HepG2 (cell line): ENCODE results near the gene ASIC2. TPM values are rescaled to one million over a fixed set of nuclear protein-coding genes. Genes with fewer than 3 reads are reported as not detected.

ENCODE experiments used
- ATAC-seq: fragments of 200-7000 bp; cut with Tn5 transposase; 3 replicates; pipeline ENCODE4 v1.9.1; 2020; ENCODE audit warnings: mild to moderate bottlenecking, moderate library complexity
- BruUV-seq: library from RNA; stranded (reverse); fragments of 400-500 nt; replicated peaks from 2 replicates; lab custom pipeline; 2021; lab: Mats Ljungman, UMichigan
- CTCF ChIA-PET: fragments of 300-600 bp; formaldehyde crosslinking; extraction: SDS; loops from one replicate; lab custom pipeline; 2021; ENCODE audit warnings: low total read pairs, inconsistent platforms, low intra/inter-chr PET ratio; lab: Yijun Ruan, JAX
- POLR2A ChIA-PET: fragments of 350-600 bp; sonication (Branson Sonifier 250); formaldehyde crosslinking; loops from one replicate; lab custom pipeline; 2020; ENCODE audit warnings: antibody characterized with exemption, inconsistent platforms; lab: Yijun Ruan, JAX
- DNase-seq: peaks from one replicate; pipeline ENCODE4 v3.0.0-alpha.2; 2015; ENCODE audit warnings: low spot score
- FAIRE-seq: peaks from 3 replicates; lab custom pipeline; 2011; peaks lifted over from hg19 to GRCh38; lab: Jason Lieb, UNC
- H2AFZ ChIP-seq: one replicate; pipeline ENCODE4 v1.6.1; 2011; ENCODE audit warnings: low read length, inconsistent platforms
- H3K27ac ChIP-seq: fragments of 300-600 bp; 3 replicates; pipeline ENCODE4 v1.8.0; 2011; ENCODE audit warnings: mixed run types, mild to moderate bottlenecking, mixed read lengths, low read length, inconsistent platforms; ENCODE audit not compliant: insufficient read depth; ENCODE audit errors: extremely low read length
- H3K27me3 ChIP-seq, 2 experiments: fragments of 200-600 bp in 1 of 2; 2 replicates in 1 of 2; 3 replicates in 1 of 2; pipeline versions ENCODE4 v1.6.0 to v1.8.0; 2011; ENCODE audit warnings: low read length in 2 of 2, mild to moderate bottlenecking in 2 of 2, moderate library complexity in 2 of 2, inconsistent platforms in 1 of 2; ENCODE audit not compliant: insufficient read depth in 2 of 2, control insufficient read depth in 1 of 2
- H3K36me3 ChIP-seq, 2 experiments: fragments of 200-600 bp in 1 of 2; replicated peaks in 1 of 2; 2 replicates in 1 of 2; 3 replicates in 1 of 2; pipeline versions ENCODE4 v1.5.1 to v1.8.0; 2011; ENCODE audit warnings: low read length in 2 of 2, inconsistent platforms in 1 of 2; ENCODE audit not compliant: insufficient read depth in 2 of 2, control insufficient read depth in 1 of 2
- H3K4me1 ChIP-seq: 2 replicates; pipeline ENCODE4 v1.5.1; 2012; ENCODE audit warnings: low read length, inconsistent platforms; ENCODE audit not compliant: insufficient read depth
- H3K4me2 ChIP-seq: 2 replicates; pipeline ENCODE4 v1.6.0; 2011; ENCODE audit warnings: low read depth, low read length, inconsistent platforms
- H3K4me3 ChIP-seq, 3 experiments: fragments of 200-600 bp in 1 of 3; sonication (generic), shearing (Covaris generic) in 1 of 3; replicated peaks in 1 of 3; 2 replicates each; pipeline ENCODE4 v1.5.1; 2011 to 2016; ENCODE audit warnings: low read length in 3 of 3, inconsistent platforms in 2 of 3, low read depth in 2 of 3, mild to moderate bottlenecking in 2 of 3, control low read depth in 1 of 3, mixed read lengths in 1 of 3; ENCODE audit not compliant: insufficient read depth in 1 of 3
- H3K79me2 ChIP-seq: one replicate; pipeline ENCODE4 v1.6.1; 2011; ENCODE audit warnings: low read length, inconsistent platforms; ENCODE audit not compliant: insufficient read depth
- H3K9ac ChIP-seq: 2 replicates; pipeline ENCODE4 v1.6.0; 2011; ENCODE audit warnings: mild to moderate bottlenecking, low read depth, low read length, inconsistent platforms; ENCODE audit not compliant: insufficient read depth
- H3K9me3 ChIP-seq: 2 replicates; pipeline ENCODE4 v1.5.1; 2012; ENCODE audit warnings: mild to moderate bottlenecking, low read length
- H4K20me1 ChIP-seq: 2 replicates; pipeline ENCODE4 v1.6.0; 2011; ENCODE audit warnings: inconsistent platforms, mild to moderate bottlenecking, low read length, moderate library complexity; ENCODE audit not compliant: insufficient read depth
- AHR ChIP-seq: IDR thresholded peaks from 2 replicates; pipeline ENCODE4 v1.6.1; 2018; ENCODE audit warnings: missing genetic modification reagents, missing compliant biosample characterization
- CBX5 ChIP-seq: sonication (generic); formaldehyde crosslinking; IDR thresholded peaks from 2 replicates; pipeline ENCODE4 v1.4.0; 2020; ENCODE audit warnings: missing genetic modification reagents, borderline replicate concordance
- EP300 ChIP-seq, 3 experiments: sonication (generic) in 1 of 3; formaldehyde crosslinking in 1 of 3; IDR thresholded peaks; 2 replicates each; pipeline versions ENCODE4 v1.5.1 to v1.6.1; 2011 to 2020; ENCODE audit warnings: low read depth in 2 of 3, low read length in 2 of 3, borderline replicate concordance in 1 of 3, improper control_type of control experiment in 1 of 3, mild to moderate bottlenecking in 1 of 3, missing genetic modification reagents in 1 of 3, moderate library complexity in 1 of 3
- KLF12 ChIP-seq: sonication (generic); formaldehyde crosslinking; IDR thresholded peaks from 2 replicates; pipeline ENCODE4 v1.4.0; 2020; ENCODE audit warnings: missing genetic modification reagents, borderline replicate concordance
- REPIN1 ChIP-seq: sonication (generic); formaldehyde crosslinking; IDR thresholded peaks from 2 replicates; pipeline ENCODE4 v1.8.0; 2022; ENCODE audit warnings: missing genetic modification reagents, low read depth, mild to moderate bottlenecking, borderline replicate concordance
- SYNCRIP ChIP-seq: fragments of 200-400 bp; formaldehyde crosslinking; IDR thresholded peaks from 2 replicates; pipeline ENCODE4 v1.6.1; 2018; ENCODE audit warnings: mild to moderate bottlenecking, low read depth, low read length; ENCODE audit not compliant: insufficient read depth
- XRCC5 ChIP-seq: fragments of 200-400 bp; formaldehyde crosslinking; optimal IDR thresholded peaks from 2 replicates; pipeline ENCODE3; 2017; ENCODE audit warnings: mild to moderate bottlenecking, low read length
- ZKSCAN5 ChIP-seq: sonication (generic); formaldehyde crosslinking; IDR thresholded peaks from 2 replicates; pipeline ENCODE4 v1.5.1; 2020; ENCODE audit warnings: mild to moderate bottlenecking, missing genetic modification reagents
- ZSCAN31 ChIP-seq: sonication (generic); formaldehyde crosslinking; IDR thresholded peaks from 2 replicates; pipeline ENCODE4 v1.5.0; 2020; ENCODE audit warnings: low read depth, mild to moderate bottlenecking, missing genetic modification reagents
- WGBS: methylation state at CpG from one replicate; pipeline ENCODE4 v1.1.6; 2017; ENCODE audit warnings: low lambda C conversion rate; 5-methylcytosine and 5-hydroxymethylcytosine counted together
- in situ Hi-C: cut with HindIII; loops from 2 replicates; pipeline ENCODE4 v1.10.0; 2017; ENCODE audit warnings: low pct_unique_long_range_greater_than_20kb; ENCODE audit not compliant: extremely low pct_ligation_motif_present
- intact Hi-C: fragments of 100-400 bp; cut with micrococcal nuclease; formaldehyde crosslinking; loops from one replicate; pipeline ENCODE4 v1.10.0; 2022; ENCODE audit not compliant: unreplicated experiment
- polyA plus RNA-seq, 8 experiments: library from polyadenylated mRNA; depleted of rRNA in 3 of 8; stranded (reverse) in 7 of 8; unstranded in 1 of 8; fragments of >200 nt; fragmentation: Illumina TruSeq in 4 of 8; extraction: Trizol in 4 of 8; gene quantifications; 2 replicates each; pipeline versions ENCODE4 v1.2.1 to v1.2.3, GENCODE V29; 2011 to 2016; ENCODE audit warnings: low read depth in 4 of 8, missing spikeins in 1 of 8, mixed read lengths in 1 of 8; ENCODE audit not compliant: insufficient read depth in 1 of 8
- total RNA-seq, 5 experiments: library from RNA; depleted of rRNA; stranded (reverse); fragments of >200 nt; fragmentation: Illumina TruSeq; extraction: Trizol; gene quantifications; 2 replicates each; pipeline ENCODE4 v1.2.3, GENCODE V29; 2016; ENCODE audit warnings: low read depth in 1 of 5
- TF ChIP-seq, protein P1 (sequence below): sonication (generic); formaldehyde crosslinking; IDR thresholded peaks from 2 replicates; pipeline ENCODE4 v1.4.0; 2020; ENCODE audit warnings: missing genetic modification reagents, borderline replicate concordance
- TF ChIP-seq, protein P2 (sequence below): sonication (generic); formaldehyde crosslinking; IDR thresholded peaks from 2 replicates; pipeline ENCODE4 v1.5.0; 2020; ENCODE audit warnings: mild to moderate bottlenecking, missing genetic modification reagents, moderate library complexity
- TF ChIP-seq, protein P3 (sequence below): sonication (generic); formaldehyde crosslinking; IDR thresholded peaks from 2 replicates; pipeline ENCODE4 v1.4.0; 2020; ENCODE audit warnings: missing genetic modification reagents
- TF ChIP-seq, protein P4 (sequence below): sonication (generic); formaldehyde crosslinking; IDR thresholded peaks from 2 replicates; pipeline ENCODE4 v1.8.0; 2022; ENCODE audit warnings: missing genetic modification reagents, mild to moderate bottlenecking, borderline replicate concordance
- TF ChIP-seq, protein P5 (sequence below): sonication (generic); formaldehyde crosslinking; IDR thresholded peaks from 2 replicates; pipeline ENCODE4 v1.8.1; 2023; ENCODE audit warnings: mild to moderate bottlenecking, missing genetic modification reagents

The ASIC2 gene
- total and polyA plus RNA-seq, 2 of the 13 experiments (the other 11 are each of a cell fraction or from before 2014, with no cell fraction given), result not detected

DNA sequence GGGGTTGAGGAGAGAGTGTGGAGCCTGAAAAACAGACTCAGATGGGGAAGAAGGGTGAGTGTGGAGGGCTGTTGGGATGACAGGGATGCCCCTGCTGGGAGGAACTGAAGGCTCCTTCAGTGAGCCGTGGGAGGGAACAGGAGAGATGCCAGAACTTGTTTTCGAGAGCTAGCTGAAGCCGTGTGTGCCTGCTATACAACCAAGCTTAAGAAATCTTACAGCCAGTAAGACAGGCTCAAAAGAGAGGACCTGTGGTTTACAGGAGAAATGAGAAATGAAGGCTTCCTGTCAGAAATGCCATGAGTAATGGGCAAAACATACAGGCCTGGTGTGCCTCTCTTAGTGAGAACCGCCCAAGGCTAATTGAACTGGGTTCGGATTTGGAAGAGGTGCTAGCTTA is 201.8 kb downstream of the ASIC2 start:
- no peak for FAIRE-seq
- no peak overlapping the region for H3K27ac ChIP-seq
- BruUV-seq, result no TSS peak

More for the DNA sequence above, 201.8 kb downstream of the ASIC2 start:
- no peak overlapping the region for H3K4me2 ChIP-seq
- no peak for DNase-seq
- no peak for TF ChIP-seq EP300 (IDR thresholded peaks at IDR 0.05; ENCODE audit: low read depth in 2 of 2, low read length in 2 of 2)
- TF ChIP-seq EP300 (CRISPR knock-in tag; IDR thresholded peaks at IDR 0.05; ENCODE audit: borderline replicate concordance), result no peak
- no peak for TF ChIP-seq KLF12
- TF ChIP-seq, protein P1, sequence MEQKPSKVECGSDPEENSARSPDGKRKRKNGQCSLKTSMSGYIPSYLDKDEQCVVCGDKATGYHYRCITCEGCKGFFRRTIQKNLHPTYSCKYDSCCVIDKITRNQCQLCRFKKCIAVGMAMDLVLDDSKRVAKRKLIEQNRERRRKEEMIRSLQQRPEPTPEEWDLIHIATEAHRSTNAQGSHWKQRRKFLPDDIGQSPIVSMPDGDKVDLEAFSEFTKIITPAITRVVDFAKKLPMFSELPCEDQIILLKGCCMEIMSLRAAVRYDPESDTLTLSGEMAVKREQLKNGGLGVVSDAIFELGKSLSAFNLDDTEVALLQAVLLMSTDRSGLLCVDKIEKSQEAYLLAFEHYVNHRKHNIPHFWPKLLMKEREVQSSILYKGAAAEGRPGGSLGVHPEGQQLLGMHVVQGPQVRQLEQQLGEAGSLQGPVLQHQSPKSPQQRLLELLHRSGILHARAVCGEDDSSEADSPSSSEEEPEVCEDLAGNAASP (CRISPR knock-in tag), result no peak
- no peak for TF ChIP-seq CBX5 (CRISPR knock-in tag)
- TF ChIP-seq, protein P2, sequence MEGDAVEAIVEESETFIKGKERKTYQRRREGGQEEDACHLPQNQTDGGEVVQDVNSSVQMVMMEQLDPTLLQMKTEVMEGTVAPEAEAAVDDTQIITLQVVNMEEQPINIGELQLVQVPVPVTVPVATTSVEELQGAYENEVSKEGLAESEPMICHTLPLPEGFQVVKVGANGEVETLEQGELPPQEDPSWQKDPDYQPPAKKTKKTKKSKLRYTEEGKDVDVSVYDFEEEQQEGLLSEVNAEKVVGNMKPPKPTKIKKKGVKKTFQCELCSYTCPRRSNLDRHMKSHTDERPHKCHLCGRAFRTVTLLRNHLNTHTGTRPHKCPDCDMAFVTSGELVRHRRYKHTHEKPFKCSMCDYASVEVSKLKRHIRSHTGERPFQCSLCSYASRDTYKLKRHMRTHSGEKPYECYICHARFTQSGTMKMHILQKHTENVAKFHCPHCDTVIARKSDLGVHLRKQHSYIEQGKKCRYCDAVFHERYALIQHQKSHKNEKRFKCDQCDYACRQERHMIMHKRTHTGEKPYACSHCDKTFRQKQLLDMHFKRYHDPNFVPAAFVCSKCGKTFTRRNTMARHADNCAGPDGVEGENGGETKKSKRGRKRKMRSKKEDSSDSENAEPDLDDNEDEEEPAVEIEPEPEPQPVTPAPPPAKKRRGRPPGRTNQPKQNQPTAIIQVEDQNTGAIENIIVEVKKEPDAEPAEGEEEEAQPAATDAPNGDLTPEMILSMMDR (CRISPR knock-in tag), result no peak
- no peak for TF ChIP-seq AHR (CRISPR knock-in tag)
- TF ChIP-seq REPIN1 (CRISPR knock-in tag), result no peak
- TF ChIP-seq, protein P3, sequence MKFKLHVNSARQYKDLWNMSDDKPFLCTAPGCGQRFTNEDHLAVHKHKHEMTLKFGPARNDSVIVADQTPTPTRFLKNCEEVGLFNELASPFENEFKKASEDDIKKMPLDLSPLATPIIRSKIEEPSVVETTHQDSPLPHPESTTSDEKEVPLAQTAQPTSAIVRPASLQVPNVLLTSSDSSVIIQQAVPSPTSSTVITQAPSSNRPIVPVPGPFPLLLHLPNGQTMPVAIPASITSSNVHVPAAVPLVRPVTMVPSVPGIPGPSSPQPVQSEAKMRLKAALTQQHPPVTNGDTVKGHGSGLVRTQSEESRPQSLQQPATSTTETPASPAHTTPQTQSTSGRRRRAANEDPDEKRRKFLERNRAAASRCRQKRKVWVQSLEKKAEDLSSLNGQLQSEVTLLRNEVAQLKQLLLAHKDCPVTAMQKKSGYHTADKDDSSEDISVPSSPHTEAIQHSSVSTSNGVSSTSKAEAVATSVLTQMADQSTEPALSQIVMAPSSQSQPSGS, result no peak
- TF ChIP-seq ZSCAN31 (CRISPR knock-in tag), result no peak
- TF ChIP-seq XRCC5, result no peak
- no peak for TF ChIP-seq SYNCRIP
- TF ChIP-seq, protein P4, sequence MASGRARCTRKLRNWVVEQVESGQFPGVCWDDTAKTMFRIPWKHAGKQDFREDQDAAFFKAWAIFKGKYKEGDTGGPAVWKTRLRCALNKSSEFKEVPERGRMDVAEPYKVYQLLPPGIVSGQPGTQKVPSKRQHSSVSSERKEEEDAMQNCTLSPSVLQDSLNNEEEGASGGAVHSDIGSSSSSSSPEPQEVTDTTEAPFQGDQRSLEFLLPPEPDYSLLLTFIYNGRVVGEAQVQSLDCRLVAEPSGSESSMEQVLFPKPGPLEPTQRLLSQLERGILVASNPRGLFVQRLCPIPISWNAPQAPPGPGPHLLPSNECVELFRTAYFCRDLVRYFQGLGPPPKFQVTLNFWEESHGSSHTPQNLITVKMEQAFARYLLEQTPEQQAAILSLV (CRISPR knock-in tag), result no peak
- TF ChIP-seq, protein P5, sequence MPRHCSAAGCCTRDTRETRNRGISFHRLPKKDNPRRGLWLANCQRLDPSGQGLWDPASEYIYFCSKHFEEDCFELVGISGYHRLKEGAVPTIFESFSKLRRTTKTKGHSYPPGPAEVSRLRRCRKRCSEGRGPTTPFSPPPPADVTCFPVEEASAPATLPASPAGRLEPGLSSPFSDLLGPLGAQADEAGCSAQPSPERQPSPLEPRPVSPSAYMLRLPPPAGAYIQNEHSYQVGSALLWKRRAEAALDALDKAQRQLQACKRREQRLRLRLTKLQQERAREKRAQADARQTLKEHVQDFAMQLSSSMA, result no peak
- no peak for TF ChIP-seq ZKSCAN5 (CRISPR knock-in tag)
- TF ChIP-seq, all 625 proteins: peak for 0
- Histone ChIP-seq H3K9me3 (no peaks in the 10 kb centered on the region), H3K36me3 (no peaks in the 10 kb centered on the region), H3K79me2 (no peaks in the 10 kb centered on the region), H3K4me1 (peaks cover 13% of the 10 kb centered on the region), H3K4me3 (no peak overlapping the region), H2AFZ (no peak overlapping the region), H4K20me1 (no peaks in the 10 kb centered on the region), H3K9ac (no peak overlapping the region), H3K27me3 (no peaks in the 10 kb centered on the region; a peak in 3 of 5 replicates)
- in situ Hi-C loops, result no loop called here
- 3% methylated on average over 5 of the region's 5 CpGs for WGBS
- ChIA-PET POLR2A (no interaction called here), CTCF (no interaction called here)
- intact Hi-C loops, result no loop called here
- ATAC-seq, result no peak
